ENCODE measurements around the gene ABCA7. TPM values are rescaled to one million over a fixed set of nuclear protein-coding genes. Genes with fewer than 3 reads are reported as not detected.
A peak's percentile ranks its signal among the peaks of the same experiment; 100 is the strongest.

ABCA7 gene
- total and polyA plus RNA-seq, 3 donors from 2014 or later, result 7.3 to 14.6 (median 12.1) TPM

DNA sequence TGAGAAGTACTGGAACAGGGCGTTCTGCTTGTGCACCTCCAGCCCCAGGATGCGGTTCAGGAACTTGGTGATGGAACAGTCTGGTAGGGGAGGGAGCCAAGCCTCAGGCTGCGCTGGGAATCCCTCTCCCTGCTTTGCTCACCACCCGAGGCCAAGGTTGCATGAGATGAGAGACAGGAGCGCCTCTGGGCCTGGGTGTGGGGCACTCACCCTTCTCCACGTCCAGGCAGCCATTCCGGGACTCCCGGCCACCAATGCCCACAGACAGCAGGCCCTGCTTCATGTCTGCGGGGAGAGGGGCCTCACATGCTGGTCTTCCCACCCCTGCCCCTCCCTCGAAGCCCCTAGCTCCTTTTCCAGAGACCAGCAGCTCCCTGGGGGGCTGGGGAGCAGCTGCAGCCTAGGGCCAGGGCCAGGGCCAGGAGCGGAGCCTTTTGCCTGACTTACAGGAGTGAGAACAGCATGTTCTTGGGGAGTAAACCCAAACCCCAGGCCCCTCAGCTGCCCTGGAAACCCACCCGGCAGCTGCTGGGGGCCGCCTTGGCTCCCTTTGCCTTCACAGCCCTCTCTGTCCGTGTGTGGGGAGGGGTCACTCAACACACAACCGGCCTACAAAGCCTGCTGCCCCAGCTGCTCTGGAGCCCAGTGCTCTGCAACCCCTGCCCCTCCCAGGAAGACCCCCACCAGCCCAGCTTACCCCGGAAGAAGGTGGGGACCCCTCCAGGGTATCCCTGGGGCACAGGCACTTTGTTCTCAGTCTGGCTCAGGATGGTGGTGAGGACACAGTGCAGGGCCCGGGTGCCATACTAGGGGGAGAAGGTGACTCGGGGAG lies 71.1 kb downstream of the ABCA7 start:
- no peaks in the 10 kb centered on the region for H3K9me3 ChIP-seq
- H3K27ac ChIP-seq, result peak overlapping the region; percentile 59 to 86
- WGBS, 2 donors, result 43 to 50% methylated on average over 14 to 18 of the region's 18 CpGs
- no peak for TF ChIP-seq POLR2A (IDR thresholded peaks at IDR 0.05)
- TF ChIP-seq, protein P1, sequence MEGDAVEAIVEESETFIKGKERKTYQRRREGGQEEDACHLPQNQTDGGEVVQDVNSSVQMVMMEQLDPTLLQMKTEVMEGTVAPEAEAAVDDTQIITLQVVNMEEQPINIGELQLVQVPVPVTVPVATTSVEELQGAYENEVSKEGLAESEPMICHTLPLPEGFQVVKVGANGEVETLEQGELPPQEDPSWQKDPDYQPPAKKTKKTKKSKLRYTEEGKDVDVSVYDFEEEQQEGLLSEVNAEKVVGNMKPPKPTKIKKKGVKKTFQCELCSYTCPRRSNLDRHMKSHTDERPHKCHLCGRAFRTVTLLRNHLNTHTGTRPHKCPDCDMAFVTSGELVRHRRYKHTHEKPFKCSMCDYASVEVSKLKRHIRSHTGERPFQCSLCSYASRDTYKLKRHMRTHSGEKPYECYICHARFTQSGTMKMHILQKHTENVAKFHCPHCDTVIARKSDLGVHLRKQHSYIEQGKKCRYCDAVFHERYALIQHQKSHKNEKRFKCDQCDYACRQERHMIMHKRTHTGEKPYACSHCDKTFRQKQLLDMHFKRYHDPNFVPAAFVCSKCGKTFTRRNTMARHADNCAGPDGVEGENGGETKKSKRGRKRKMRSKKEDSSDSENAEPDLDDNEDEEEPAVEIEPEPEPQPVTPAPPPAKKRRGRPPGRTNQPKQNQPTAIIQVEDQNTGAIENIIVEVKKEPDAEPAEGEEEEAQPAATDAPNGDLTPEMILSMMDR (IDR thresholded peaks at IDR 0.05), result no peak
- intact Hi-C loops (cut with DNase I; ENCODE audit: low total_unique reads), result loop anchor here (5.0 kb wide), 1 partner anchor 61 kb away; the partner anchor contains the start of gene SBNO2
- no peaks in the 10 kb centered on the region for H3K36me3 ChIP-seq (ENCODE audit: low read depth, missing control alignments)
- peak; percentile 61 for DNase-seq
- no peak overlapping the region for H3K4me3 ChIP-seq
- peaks cover 36% of the 10 kb centered on the region for H3K4me1 ChIP-seq
- H3K27me3 ChIP-seq, result no peaks in the 10 kb centered on the region

DNA sequence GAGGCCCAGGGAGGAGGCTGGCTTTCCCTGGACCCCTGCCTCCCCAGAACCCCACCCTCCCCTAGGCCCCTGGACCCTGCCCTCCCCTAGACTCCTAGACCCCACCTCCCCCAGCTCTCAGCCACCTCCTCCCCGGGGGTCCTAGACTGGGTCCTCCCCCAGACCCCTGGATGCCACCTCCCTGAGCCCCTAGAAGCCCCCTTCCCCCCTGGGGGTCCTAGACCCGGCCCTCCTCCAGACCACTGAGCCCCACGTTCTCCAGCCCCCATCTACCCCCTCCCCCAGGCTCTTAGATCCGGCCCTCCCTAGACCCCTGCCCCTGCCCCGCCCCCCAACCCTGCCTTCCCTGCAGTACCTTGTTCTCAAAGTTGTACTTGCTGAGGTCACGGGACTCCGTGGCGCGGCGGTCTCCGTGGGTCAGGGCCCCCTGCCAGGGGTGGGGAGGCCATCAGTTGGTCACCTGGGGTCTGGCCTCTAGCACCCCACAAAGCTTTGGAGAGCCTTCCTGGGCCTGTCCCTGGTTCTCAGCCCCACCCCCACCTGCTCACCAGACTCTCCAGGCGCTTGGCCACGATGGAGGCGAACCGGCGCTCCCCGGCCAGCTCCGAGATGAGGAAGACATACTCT lies 71.8 kb downstream of the ABCA7 start:
- Histone ChIP-seq H3K4me3 (peak overlapping the region in 1 of 2 donors; percentile 23), H3K4me1 (peaks cover 35% of the 10 kb centered on the region), H3K27me3 (no peaks in the 10 kb centered on the region), H3K27ac (peak overlapping the region; percentile 59 to 86), H3K36me3 (ENCODE audit: low read depth, missing control alignments) (no peaks in the 10 kb centered on the region), H3K9me3 (no peaks in the 10 kb centered on the region)
- intact Hi-C loops (cut with DNase I; ENCODE audit: low total_unique reads), result loop anchor here (5.0 kb wide), 1 partner anchor 61 kb away; the partner anchor contains the start of gene SBNO2
- 61 to 68% methylated on average over 4 to 17 of the region's 18 CpGs for WGBS, 2 donors
- DNase-seq, result no peak
- no peak for TF ChIP-seq POLR2A (IDR thresholded peaks at IDR 0.05)
- TF ChIP-seq, protein P1 (IDR thresholded peaks at IDR 0.05), result no peak

DNA sequence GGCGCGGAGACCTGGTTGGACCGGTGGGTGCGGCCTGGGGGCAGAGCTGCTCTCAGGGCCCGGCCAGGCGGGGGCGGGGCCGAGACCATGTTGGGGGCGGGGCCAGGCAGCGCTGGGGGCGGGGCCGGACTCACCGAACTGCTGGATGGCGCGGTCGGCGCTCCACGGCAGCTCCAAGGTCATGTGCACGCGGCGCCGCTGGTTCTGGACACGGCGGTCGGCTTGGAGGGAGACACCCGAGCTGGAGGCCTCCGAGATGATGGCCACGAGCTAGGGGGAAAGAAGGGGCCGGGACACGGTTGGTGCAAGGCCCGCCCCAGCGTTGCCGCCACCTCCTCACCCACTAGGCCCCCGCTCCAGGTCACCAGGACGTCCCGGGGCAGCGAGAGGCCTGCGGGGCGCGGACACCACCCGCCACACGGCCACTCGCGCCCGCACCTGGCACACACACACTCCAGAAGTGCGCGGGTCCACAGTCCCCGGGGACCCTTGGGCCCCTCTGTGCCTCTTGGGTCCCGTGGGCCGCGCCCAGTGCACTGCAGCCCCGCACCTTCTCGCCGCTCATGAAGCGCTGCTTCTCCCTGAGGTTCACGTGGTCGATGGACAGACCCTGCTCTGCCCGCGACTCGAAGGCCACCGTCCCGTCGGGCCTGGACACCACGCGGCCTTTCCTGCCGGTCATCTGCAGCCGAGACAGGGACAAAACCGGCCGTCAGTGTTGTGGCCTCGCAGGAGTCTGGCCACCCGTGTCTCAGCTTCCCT lies 72.5 kb downstream of the ABCA7 start:
- no peaks in the 10 kb centered on the region for H3K9me3 ChIP-seq
- H3K4me3 ChIP-seq, result peak overlapping the region in 1 of 2 donors; percentile 23
- peak overlapping the region; percentile 59 to 86 for H3K27ac ChIP-seq
- DNase-seq, result peak; percentile 88
- WGBS, 2 donors, result 53 to 75% methylated on average over 9 to 71 of the region's 71 CpGs
- no peak for TF ChIP-seq POLR2A (IDR thresholded peaks at IDR 0.05)
- TF ChIP-seq, protein P1 (IDR thresholded peaks at IDR 0.05), result no peak
- peaks cover 35% of the 10 kb centered on the region for H3K4me1 ChIP-seq
- no peaks in the 10 kb centered on the region for H3K27me3 ChIP-seq
- intact Hi-C loops (cut with DNase I; ENCODE audit: low total_unique reads), result loop anchor here (5.0 kb wide), 1 partner anchor 60 kb away; the partner anchor contains the start of gene SBNO2
- no peaks in the 10 kb centered on the region for H3K36me3 ChIP-seq (ENCODE audit: low read depth, missing control alignments)

DNA sequence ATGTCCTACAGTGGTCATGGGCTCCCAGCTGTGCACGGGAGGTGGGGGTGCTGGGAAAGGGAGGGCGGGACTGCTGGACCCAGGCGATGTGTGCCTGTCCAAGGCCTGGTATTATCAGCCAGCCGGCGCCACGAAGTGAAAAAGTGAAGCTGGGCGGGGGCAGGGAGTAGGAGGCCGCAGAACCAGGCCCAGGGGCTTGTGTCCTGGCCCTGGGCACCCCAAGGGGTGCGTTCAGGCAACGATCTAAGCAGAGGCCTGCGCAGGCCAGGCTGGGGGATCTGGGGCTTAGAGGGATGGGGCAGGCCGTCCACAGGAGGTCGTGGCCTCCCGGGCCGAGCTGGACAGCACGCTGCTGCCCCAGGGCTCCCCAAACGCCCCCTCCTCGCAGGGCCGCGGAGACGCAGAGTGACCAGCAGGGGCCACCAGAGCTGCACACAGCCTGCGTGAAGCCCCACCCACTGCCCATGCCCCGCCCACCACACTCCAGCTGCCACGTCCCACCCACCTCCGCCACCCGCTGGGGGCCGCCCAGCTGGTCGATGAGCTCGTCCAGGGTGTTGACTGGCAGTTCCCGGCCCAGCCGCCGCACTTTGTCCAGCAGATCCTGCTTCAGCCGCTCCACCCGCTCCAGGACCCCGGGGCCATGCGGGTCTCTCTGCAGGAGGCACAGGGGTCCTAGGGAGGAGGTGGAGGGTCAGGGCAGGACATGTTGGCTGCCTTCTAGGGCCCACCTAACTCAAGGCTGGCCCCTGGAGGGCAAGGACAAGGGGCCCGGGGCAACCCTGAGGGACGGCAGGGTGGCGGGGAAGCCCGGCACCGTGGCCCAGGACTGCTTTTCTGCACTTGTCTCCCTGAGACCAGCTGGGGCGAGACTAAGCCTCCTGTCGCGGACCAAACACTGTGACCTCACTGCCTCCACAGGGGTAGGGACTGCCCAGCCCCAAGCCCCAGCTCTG lies 73.4 kb downstream of the ABCA7 start:
- no peak for TF ChIP-seq POLR2A (IDR thresholded peaks at IDR 0.05)
- TF ChIP-seq, protein P1 (IDR thresholded peaks at IDR 0.05), result peak; percentile 81 to 84 (median 84)
- peak; percentile 96 for DNase-seq
- H3K9me3 ChIP-seq, result no peaks in the 10 kb centered on the region
- peak overlapping the region; percentile 59 to 86 for H3K27ac ChIP-seq
- no peaks in the 10 kb centered on the region for H3K27me3 ChIP-seq
- WGBS, 2 donors, result 38 to 58% methylated on average over 15 to 36 of the region's 44 CpGs
- peaks cover 35% of the 10 kb centered on the region for H3K4me1 ChIP-seq
- no peaks in the 10 kb centered on the region for H3K36me3 ChIP-seq (ENCODE audit: low read depth, missing control alignments)
- intact Hi-C loops (cut with DNase I; ENCODE audit: low total_unique reads), result loop anchor here (5.0 kb wide), 1 partner anchor 59 kb away; the partner anchor contains the start of gene SBNO2
- no peak overlapping the region for H3K4me3 ChIP-seq

Measured in testis (tissue), 3 donors.